ENCODE results near the gene STX16.

STX16 gene

GRCh38 chr20:58619077-58619863 lies 31.8 kb upstream of the STX16 start:
- no peak for DNase-seq

DNA sequence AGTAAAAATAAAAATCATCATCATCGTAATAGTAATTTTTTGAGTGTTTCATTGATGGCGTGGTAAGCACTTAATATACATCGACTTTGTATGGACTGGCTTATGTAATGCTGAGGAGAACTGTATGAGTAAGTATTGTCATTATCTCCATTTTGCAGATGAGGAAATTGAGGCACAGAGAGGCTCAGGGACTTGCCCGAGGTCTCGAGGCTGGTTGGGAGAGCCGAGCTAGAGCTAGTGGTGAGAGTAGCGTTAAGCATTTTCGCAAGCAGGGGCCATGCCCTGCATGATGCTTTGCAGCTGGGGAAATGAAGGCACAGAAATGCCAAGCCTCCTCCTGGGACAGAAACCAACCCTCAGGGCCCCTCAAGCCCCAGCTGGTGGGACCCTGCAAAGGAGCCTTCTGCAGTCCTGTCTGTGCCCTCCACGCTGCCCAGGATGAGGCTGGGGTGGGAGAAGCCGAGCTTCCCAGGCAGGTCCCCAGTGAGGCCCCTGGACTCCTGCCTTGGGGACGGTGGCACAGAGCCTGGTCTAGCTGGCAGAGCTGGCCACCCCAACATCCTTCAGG lies 31.1 kb upstream of the STX16 start:
- DNase-seq = no peak

GRCh38 chr20:58621906-58622548 lies 29.1 kb upstream of the STX16 start:
- DNase-seq = no peak

- no peak for DNase-seq
Observed at GRCh38 chr20:58622671-58623578, 28.2 kb upstream of the STX16 start.

- DNase-seq = no peak
Observed at GRCh38 chr20:58623579-58624473, 27.3 kb upstream of the STX16 start.

- no peak for DNase-seq
Observed at GRCh38 chr20:58624687-58625086, 26.4 kb upstream of the STX16 start.

DNA sequence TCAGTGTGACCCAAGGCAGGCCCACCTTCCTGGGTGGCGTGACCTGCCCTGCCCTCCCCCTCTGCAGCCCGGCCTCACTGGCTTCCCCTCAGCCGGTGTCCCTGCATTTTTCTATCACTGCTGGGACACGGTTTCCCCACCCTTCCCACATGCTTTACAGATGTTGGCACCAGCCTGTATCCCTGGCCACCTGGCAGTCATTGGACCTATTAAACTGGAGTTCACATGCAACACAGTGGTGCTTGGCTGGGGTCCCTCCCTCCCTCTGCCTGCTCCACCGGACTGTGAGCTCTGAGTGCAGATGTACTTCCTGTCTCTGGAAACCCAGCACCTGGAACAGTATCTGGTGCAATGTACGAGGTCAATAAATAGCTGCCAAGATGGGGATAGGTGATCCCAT lies 25.5 kb upstream of the STX16 start:
- no peak for DNase-seq

DNA sequence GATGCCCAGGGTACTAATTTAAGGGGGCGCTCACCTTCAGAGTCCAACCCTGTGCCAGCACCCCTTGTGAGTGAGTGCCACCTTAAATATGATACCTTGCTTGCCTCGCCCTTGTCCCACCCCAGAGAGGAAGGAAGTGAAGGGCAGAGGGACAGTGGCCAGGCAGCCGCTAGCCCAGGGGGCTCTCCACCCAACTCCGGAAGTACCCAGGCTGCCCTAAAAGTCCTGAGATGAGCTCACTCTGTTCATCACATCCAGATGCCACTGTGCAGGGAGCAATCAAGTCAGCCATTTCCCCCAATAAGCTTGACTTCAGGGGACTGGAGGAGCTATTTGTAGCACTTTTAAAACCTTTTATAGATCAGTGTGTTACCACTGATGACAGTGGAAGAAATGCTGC lies 25.0 kb upstream of the STX16 start:
- DNase-seq = no peak

- no peak for DNase-seq
Observed at GRCh38 chr20:58627212-58628072, 23.6 kb upstream of the STX16 start.

DNA sequence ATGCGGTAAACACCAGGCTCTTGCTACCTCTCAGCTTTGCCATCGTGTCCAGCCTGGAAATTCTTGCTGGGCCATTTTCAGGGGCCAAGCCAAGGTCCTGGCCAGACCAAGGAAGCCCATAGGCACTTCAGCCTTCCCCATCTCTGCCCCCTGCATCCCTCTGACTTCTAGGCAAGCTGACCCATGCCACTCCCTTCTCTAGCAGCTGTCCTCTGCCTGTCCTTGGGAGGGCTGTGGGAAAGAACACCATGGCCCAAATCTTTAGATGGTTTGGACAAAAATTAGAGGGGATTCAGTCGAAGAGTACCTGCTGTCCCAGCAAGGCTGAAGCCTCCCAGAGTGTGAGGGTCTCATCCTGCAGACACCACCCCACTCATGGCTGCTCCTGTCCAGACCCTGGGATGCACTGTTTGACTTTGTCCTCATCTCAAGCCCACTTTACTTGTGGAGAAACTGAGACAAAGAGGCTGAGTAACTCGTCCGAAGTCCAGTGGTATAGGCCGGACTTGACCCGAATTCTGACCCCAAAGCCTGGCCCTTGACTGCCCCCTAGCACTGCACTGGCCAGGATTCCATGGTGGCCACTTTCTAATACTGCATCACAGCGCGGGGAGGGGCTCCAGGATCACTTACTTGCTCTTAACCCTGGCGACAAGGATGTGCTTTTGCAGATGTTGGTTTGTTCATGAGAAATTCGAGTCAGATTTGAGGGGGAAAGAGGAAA lies 22.4 kb upstream of the STX16 start:
- DNase-seq = no peak

DNA sequence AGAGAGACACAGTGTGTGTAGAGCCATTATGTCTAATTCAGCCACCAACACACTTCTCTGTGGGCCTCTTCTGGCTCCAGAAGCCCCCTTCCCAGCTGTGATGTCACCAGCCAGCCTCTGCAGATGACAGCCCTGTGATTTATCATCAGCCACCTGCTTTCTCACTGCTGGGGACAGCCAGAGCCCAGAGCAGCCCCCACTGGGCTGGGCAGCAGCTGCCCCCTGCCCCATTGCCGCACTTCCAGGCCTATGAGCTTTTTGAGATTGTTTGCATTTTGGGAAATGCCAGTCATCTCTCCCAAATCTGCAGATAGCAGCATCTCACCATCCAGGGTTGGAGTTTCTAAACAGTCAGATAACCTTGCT lies 21.9 kb upstream of the STX16 start:
- DNase-seq = no peak

GRCh38 chr20:58630063-58630462 lies 21.0 kb upstream of the STX16 start:
- DNase-seq = no peak

DNA sequence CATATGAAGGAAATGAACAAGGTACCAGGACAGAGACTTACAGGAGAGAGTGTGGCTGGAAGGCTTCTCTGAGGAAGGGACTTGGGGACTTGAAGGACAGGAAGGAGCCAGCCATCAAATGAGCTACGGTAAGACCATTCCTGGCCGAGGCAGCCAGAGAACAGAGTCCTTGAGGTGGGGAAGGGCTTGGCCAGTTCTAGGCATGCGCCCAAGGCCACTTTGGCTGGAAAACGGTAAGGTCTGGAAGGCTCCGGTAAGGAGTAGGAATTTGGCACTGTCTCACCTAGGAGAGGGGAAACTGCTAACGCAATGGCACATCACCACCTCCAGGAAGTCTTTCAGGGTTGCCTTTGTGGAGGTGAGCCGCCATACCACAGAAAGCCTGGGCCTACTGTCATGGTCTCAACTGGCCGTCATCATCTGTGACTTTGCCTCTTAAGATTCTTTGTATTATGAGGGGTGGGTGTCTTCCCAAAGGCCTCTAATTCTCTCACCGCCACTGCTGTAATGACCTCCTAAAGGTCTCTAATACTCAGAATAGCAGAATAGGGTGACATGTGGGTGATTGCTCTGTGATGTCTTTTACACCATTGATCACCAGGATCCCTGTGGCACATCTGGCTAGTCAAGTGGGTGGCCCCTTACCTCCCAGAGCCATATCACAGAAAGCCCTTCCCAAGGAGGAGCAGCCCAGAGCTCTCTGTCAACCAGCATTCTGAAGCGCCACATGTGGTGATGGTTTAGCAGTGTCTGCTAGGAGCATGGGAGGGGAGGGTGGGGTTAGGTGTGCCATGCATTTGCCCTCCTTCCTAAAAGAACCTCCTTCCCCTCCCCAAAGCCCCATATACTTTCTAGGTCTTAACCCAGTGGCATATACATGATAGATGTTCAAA lies 17.7 kb upstream of the STX16 start:
- DNase-seq = no peak

DNA sequence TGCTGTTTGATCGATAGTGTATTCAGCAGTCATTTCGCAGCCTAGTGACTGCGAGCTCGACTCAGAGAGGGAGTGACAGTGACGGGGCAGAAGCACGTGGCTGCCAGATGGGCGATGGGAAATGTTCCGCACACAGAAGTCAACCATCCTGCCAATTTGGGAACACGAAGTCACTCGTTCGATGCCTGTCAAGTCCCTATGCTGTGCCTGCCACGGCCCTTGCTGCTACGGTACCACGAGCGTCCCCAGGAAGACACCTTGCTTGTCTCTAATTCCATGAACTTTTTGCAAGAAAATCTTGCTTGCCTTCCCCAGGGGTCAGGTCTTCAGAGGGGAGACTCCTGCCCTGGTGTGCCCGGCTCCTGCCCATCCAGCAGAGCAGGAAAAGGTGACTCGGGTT lies 17.0 kb upstream of the STX16 start:
- DNase-seq = no peak

DNA sequence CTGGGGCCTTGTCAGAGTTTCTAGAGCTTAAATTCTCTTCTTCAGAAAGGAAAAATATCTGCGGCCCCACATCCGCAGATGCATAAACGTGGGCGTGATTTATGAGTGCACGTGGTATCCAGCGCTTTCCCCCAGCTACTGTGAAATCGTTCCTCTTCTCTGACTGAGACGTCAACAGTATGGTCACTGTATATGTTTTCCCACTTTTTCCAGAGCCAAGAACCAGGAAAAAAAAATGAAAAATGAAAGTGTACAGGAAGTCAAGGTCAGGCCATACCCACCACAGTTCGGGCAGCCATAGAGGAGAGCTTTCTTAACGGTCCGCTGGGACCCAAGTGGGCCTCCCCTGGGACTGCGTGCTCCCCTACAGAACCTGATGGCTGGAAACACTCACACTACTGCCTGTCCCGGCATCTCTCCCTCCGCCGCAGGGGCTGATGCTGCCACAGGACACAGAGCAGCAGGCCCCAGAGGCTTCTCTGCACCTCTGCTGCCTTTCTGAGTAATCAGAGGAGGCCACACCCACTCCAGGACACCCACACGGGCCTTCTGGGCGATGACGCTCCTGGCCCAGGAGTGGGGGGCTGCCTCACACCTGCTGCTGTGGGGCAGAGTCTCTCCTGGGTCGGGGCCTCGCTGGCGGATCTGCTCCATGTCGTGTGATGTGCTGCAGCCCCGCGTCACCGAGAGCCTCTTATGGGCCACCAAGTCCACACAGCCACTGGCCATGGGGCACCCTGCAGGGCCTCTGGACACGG lies 16.4 kb upstream of the STX16 start:
- peak; percentile 50 for DNase-seq

GRCh38 chr20:58635279-58635665 lies 15.8 kb upstream of the STX16 start:
- DNase-seq = no peak

DNA sequence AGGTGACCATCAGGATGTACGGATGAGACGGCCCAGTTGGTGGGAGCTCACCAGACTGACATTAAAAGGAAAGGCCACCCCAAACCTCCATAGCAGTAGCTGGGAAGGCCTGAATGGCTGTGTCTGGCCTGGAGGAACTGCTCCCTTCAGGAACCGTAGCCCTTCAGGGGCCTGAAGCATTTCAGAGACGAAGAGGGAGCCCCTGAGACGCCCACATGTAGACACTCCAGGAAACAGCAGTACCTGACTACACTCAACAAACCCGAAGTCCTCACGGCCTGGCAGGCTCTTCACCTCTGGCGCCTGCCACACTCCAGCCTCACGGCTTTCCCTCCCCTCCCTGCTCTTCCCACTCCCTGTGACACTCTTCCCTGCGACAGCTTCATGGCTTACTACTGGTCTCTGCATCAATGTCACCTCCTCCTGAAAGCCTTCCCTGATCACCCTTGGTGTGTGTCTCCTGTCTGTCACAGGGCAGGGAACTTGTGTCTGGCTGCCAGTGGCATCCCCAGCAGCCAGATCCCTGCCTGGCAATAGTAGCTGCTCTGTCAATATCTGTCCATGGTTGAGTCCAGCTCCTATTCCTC lies 14.6 kb upstream of the STX16 start:
- DNase-seq = no peak

DNA sequence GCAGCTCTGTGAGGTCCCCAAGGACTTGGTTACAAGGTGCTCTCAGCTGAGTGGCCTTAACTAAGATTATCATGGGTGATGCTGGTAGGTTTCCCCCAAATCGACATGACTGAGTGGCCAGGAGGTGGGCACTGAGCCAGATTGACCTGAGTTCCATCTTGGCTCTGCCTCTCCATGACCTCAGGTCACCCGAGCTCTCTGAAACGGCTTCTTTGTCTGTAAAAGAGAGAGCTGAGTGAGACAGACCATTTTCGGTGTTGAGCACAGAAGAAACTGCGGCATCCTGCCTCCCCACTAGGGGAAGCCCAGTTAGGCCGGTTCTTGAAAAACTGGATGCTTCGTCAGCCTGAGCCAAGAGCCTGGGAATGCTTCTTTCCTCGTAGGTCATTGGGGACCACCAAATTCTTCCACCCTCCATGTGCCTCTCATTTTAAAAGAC lies 14.1 kb upstream of the STX16 start:
- no peak for DNase-seq

Measured in stimulated activated CD4-positive, alpha-beta T cell treated with anti-CD3 and anti-CD28 coated beads, Interleukin-4, amount 100 ng/mL, for 1 hour (primary cell).